ENCODE measurements around the gene IGSF5. TPM values are rescaled to one million over a fixed set of nuclear protein-coding genes. Genes with fewer than 3 reads are reported as not detected.

IGSF5 gene
- total RNA-seq, 1 donor from 2014 or later: 0.64 TPM

- Histone ChIP-seq H3K79me2 (ENCODE audit: insufficient read depth, low read length) (no peaks in the 10 kb centered on the region), H3K27me3 (ENCODE audit: insufficient read depth, low read length) (no peaks in the 10 kb centered on the region), H3K4me3 (ENCODE audit: insufficient read depth, low read depth, low read length) (no peak overlapping the region), H3K36me3 (ENCODE audit: insufficient read depth, low read length) (no peaks in the 10 kb centered on the region), H3K9me3 (ENCODE audit: insufficient read depth, low read depth, low read length) (no peaks in the 10 kb centered on the region), H3K4me2 (ENCODE audit: low read length) (no peak overlapping the region), H4K20me1 (ENCODE audit: insufficient read depth, low read length) (no peaks in the 10 kb centered on the region), H3K9ac (ENCODE audit: low read length) (no peak overlapping the region), H2AFZ (ENCODE audit: low read depth, low read length) (no peak overlapping the region), H3K27ac (ENCODE audit: low read depth, low read length) (no peak overlapping the region), H3K4me1 (ENCODE audit: insufficient read depth, low read length) (no peaks in the 10 kb centered on the region)
- H3K27ac Mint-ChIP-seq (ENCODE audit: unreplicated experiment): no peak overlapping the region
- no peak overlapping the region for H3K4me3 Mint-ChIP-seq (ENCODE audit: unreplicated experiment)
- DNase-seq (ENCODE audit: low read depth) (no peak), FAIRE-seq (no peak)
- no peak for TF ChIP-seq CTCF (IDR thresholded peaks at IDR 0.05; ENCODE audit: insufficient read depth, low read depth, low read length)
- TF ChIP-seq EZH2 (IDR thresholded peaks at IDR 0.05; ENCODE audit: insufficient read depth, low read length): no peak
- peaks cover 3% of the 10 kb centered on the region for H3K9me3 Mint-ChIP-seq (ENCODE audit: unreplicated experiment)
- peaks cover 3% of the 10 kb centered on the region for H3K27me3 Mint-ChIP-seq (ENCODE audit: low read depth, unreplicated experiment)
- H3K4me1 Mint-ChIP-seq (ENCODE audit: low read depth, unreplicated experiment): no peaks in the 10 kb centered on the region
- no peaks in the 10 kb centered on the region for H3K36me3 Mint-ChIP-seq (ENCODE audit: low read depth, unreplicated experiment)
These were observed 57.2 kb downstream of the IGSF5 start for GRCh38 chr21:39802217-39802616.

- no peak overlapping the region for H3K4me3 Mint-ChIP-seq (ENCODE audit: unreplicated experiment)
- no peaks in the 10 kb centered on the region for H4K20me1 ChIP-seq (ENCODE audit: insufficient read depth, low read length)
- DNase-seq (ENCODE audit: low read depth) (no peak), FAIRE-seq (no peak)
- H3K9me3 Mint-ChIP-seq (ENCODE audit: unreplicated experiment): peaks cover 3% of the 10 kb centered on the region
- peaks cover 3% of the 10 kb centered on the region for H3K27me3 Mint-ChIP-seq (ENCODE audit: low read depth, unreplicated experiment)
- H3K36me3 ChIP-seq (ENCODE audit: insufficient read depth, low read length): no peaks in the 10 kb centered on the region
- TF ChIP-seq EZH2 (IDR thresholded peaks at IDR 0.05; ENCODE audit: insufficient read depth, low read length): no peak
- TF ChIP-seq CTCF (IDR thresholded peaks at IDR 0.05; ENCODE audit: insufficient read depth, low read depth, low read length): no peak
- no peaks in the 10 kb centered on the region for H3K79me2 ChIP-seq (ENCODE audit: insufficient read depth, low read length)
- no peaks in the 10 kb centered on the region for H3K27me3 ChIP-seq (ENCODE audit: insufficient read depth, low read length)
- H3K9me3 ChIP-seq (ENCODE audit: insufficient read depth, low read depth, low read length): no peaks in the 10 kb centered on the region
- H2AFZ ChIP-seq (ENCODE audit: low read depth, low read length): no peak overlapping the region
- H3K4me3 ChIP-seq (ENCODE audit: insufficient read depth, low read depth, low read length): no peak overlapping the region
- H3K4me1 ChIP-seq (ENCODE audit: insufficient read depth, low read length): no peaks in the 10 kb centered on the region
- H3K4me2 ChIP-seq (ENCODE audit: low read length): no peak overlapping the region
- H3K36me3 Mint-ChIP-seq (ENCODE audit: low read depth, unreplicated experiment): no peaks in the 10 kb centered on the region
- no peak overlapping the region for H3K27ac Mint-ChIP-seq (ENCODE audit: unreplicated experiment)
- H3K4me1 Mint-ChIP-seq (ENCODE audit: low read depth, unreplicated experiment): no peaks in the 10 kb centered on the region
- H3K9ac ChIP-seq (ENCODE audit: low read length): no peak overlapping the region
- H3K27ac ChIP-seq (ENCODE audit: low read depth, low read length): no peak overlapping the region
These were observed 58.4 kb downstream of the IGSF5 start for GRCh38 chr21:39803393-39803792.

- Histone ChIP-seq H4K20me1 (ENCODE audit: insufficient read depth, low read length) (no peaks in the 10 kb centered on the region), H3K9ac (ENCODE audit: low read length) (no peak overlapping the region), H2AFZ (ENCODE audit: low read depth, low read length) (no peak overlapping the region), H3K4me3 (ENCODE audit: insufficient read depth, low read depth, low read length) (no peak overlapping the region), H3K27me3 (ENCODE audit: insufficient read depth, low read length) (no peaks in the 10 kb centered on the region), H3K79me2 (ENCODE audit: insufficient read depth, low read length) (no peaks in the 10 kb centered on the region), H3K36me3 (ENCODE audit: insufficient read depth, low read length) (no peaks in the 10 kb centered on the region), H3K9me3 (ENCODE audit: insufficient read depth, low read depth, low read length) (no peaks in the 10 kb centered on the region), H3K27ac (ENCODE audit: low read depth, low read length) (no peak overlapping the region), H3K4me1 (ENCODE audit: insufficient read depth, low read length) (no peaks in the 10 kb centered on the region), H3K4me2 (ENCODE audit: low read length) (no peak overlapping the region)
- DNase-seq (ENCODE audit: low read depth) (no peak), FAIRE-seq (no peak)
- no peak overlapping the region for H3K27ac Mint-ChIP-seq (ENCODE audit: unreplicated experiment)
- H3K4me1 Mint-ChIP-seq (ENCODE audit: low read depth, unreplicated experiment): no peaks in the 10 kb centered on the region
- peaks cover 3% of the 10 kb centered on the region for H3K9me3 Mint-ChIP-seq (ENCODE audit: unreplicated experiment)
- H3K27me3 Mint-ChIP-seq (ENCODE audit: low read depth, unreplicated experiment): peaks cover 3% of the 10 kb centered on the region
- TF ChIP-seq CTCF (IDR thresholded peaks at IDR 0.05; ENCODE audit: insufficient read depth, low read depth, low read length) (no peak), EZH2 (IDR thresholded peaks at IDR 0.05; ENCODE audit: insufficient read depth, low read length) (no peak)
- no peaks in the 10 kb centered on the region for H3K36me3 Mint-ChIP-seq (ENCODE audit: low read depth, unreplicated experiment)
- H3K4me3 Mint-ChIP-seq (ENCODE audit: unreplicated experiment): no peak overlapping the region
These were observed 59.3 kb downstream of the IGSF5 start for GRCh38 chr21:39804240-39804639.
